NCI-H226 (cell line): ENCODE results near the gene DEFB115.
"Not testable (repeated sequence)": the region's sequence is repeated elsewhere in the genome, so short reads cannot be mapped to it uniquely, and the experiment has no call there.

Experiments
- DNase-seq: peaks from one replicate; pipeline ENCODE4 v3.0.0-alpha.2; 2015

The DEFB115 gene

GRCh38 chr20:31257364-31257763 lies at the start of gene DEFB115:
DEFB115 (plus strand) TSS chr20:31257664; CDS start chr20:31257664, 0 bp downstream.
- no peak for DNase-seq

DNA sequence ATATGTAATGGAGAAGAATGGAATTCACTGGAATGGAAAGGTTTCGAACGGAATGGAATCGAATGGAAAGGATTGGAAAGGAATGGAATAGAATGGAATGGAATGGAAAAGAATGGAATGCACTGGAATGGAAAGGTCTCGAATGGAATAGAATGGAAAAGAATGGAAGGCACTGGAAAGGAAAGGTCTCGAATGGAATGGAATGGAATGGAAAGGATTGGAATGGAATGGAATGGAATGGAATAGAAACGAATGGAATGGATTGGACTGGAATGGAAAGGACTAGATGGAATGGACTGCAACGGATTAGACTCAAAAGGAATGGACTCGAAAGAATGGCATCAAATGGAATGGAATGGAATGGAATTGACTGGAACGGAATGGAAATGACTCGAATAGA lies 20.5 kb upstream of the DEFB115 start:
- no peak for DNase-seq

- DNase-seq, result no peak
Measured at GRCh38 chr20:31237763-31238162, 19.7 kb upstream of the DEFB115 start.

GRCh38 chr20:31239139-31239538 lies 18.3 kb upstream of the DEFB115 start:
- DNase-seq, result no peak

- no peak for DNase-seq
Measured at GRCh38 chr20:31256959-31257358, 505 bp upstream of the DEFB115 start.

DNA sequence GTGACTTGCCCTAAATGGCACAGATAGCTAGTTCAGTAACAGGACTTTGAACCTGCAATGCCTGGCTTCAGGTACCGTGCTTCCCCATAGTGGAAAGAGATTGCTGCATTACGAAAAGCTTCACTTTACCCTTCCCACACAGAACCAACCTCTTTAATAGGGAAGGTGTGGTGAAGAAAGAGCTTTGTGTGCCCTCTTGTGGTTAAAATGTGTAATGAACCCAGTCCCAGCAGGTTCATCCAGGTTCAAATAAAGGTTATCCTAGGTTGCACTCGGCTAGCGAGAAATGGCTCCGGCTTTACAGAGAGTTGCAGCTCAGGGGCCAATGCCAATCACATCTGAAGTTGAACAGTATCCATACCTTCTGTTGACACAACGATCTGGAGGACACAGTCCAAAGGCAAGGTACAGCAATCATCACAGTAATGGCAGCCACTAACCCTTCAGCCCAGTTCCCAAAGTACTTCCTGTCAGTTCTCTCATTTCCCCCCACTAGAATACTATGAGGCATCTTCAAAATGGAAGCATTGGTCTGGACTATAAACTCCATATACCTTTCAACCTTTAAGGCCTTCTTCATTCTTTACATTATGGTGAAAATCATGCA lies 3.0 kb downstream of the DEFB115 start:
- DNase-seq, result peak; percentile 10

- DNase-seq, result no peak
Measured at GRCh38 chr20:31274441-31274840, 17.0 kb downstream of the DEFB115 start.

GRCh38 chr20:31278178-31278577 lies 20.7 kb downstream of the DEFB115 start:
- DNase-seq, result no peak

DNA sequence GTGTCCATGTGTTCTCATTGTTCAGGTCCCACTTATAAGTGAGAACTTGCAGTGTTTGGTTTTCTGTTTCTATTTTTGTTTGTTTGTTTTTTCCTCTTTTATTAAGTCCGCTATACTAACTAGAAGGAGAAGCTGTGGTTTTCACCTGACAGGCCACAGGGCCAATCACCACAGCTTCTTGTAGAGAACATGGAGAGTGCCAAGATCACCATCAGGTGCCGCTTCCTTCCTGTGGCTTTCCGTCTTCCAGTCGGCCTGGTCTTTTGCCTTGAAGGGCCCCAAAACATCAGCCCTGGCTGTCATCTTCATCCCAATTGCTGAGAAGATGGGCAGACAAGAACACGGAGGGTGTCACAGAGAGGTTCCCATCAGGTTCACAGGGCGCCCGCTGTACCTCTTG lies 27.5 kb downstream of the DEFB115 start:
- not testable (repeated sequence) for DNase-seq

DNA sequence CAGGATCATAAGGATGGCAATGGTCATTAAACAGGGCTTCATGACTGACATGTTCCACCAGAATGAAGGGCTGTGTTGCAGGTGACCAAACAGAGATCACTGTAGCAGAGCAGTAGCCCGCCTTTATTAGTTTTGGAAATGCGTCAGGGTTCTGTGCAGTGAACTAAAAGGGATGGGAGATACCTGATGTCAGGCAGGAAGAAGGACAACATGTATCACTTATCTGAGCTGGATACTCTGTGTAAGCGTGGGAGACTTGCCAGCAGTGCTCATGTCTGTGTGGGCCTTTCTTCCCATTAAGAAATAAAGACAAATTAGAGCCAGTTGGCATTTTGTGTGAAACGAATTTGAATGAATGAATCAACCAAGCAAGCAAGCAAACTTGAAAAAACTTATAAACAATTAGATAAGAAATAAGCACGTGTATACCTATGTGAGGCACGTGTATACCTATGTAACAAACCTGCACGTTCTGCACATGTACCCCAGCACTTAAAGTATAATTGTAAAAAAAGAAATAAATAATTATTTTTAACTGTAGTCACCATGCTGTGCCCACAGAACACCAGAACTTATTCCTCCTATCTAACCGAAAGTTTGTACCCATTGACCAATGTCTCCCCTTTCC lies 51.2 kb downstream of the DEFB115 start, which contains the start of gene DEFB116:
TSS of gene DEFB116 (minus strand) at position 51 of the 628 bp plus-strand sequence. CDS start at position 51, 0 bp downstream.
- DNase-seq, result no peak
